Measurements from ENCODE around the gene MSMO1.
"Not testable (repeated sequence)": the region's sequence is repeated elsewhere in the genome, so short reads cannot be mapped to it uniquely, and the experiment has no call there.

Gene MSMO1

DNA sequence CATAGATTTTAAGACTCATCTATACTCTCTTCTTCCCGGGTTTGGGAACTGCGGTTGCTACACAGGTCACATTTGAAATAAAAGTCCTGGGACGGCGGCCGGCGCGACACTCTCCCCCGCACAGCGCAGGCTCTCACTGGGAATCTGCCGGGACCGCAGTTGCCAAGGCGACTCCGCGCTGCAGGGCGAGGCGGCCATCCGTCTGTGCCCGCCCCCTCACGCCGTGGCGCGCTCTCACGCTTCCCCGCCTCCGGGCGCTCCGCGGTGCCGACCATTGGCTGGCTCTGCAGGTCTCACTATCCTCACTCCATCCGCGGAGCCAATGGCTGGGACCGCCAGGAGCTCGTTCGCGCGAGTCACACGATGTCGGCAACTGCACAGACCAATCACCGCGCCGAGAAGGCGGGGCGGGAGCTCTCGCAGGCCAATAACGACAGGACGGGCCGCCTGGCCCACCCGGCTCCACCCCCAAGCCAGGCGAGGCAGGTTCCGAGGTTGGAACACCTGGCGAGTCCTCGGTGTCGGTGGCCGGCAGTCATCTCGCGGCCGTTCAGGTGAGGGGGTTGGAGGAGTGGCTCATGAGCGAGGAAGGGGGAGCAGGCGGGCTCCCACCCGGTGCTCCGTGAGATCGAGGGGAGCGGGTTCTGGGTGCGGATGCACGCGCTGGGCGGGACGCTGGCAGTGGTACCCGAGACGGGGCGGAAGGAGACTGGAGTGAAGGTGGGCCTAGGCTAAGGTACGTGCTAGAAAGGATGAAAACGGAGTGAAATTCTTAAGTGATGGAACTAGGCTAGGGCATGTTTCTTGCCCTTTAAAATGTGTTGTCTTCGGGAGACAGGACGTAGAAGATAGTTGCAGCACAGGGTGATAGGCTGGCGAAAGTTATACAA, at the start of gene MSMO1:
MSMO1 (plus strand) TSS at position 459 of the 890 bp plus-strand sequence. CDS start 5,702 bp downstream, outside the sequence.
- Histone ChIP-seq H3K9me3 (no peaks in the 10 kb centered on the region), H3K4me1 (peaks cover 0 to 29% (median 13%) of the 10 kb centered on the region in 4 donors), H3K27ac (peak within 1 kb of the TSS; percentile 72 to 82), H3K36me3 (no peaks in the 10 kb centered on the region), H3K27me3 (no peaks in the 10 kb centered on the region), H3K4me3 (peak within 1 kb of the TSS; percentile 64 to 75)
- no peak for TF ChIP-seq CTCF (IDR thresholded peaks at IDR 0.05)
- intact Hi-C loops (cut with DNase I; ENCODE audit: low total_unique reads) = loop anchor here (10.0 kb wide), 2 partner anchors 47 to 193 kb away; partner anchors contain the start of gene CPE
- DNase-seq = peak; percentile 99 to 100

DNA sequence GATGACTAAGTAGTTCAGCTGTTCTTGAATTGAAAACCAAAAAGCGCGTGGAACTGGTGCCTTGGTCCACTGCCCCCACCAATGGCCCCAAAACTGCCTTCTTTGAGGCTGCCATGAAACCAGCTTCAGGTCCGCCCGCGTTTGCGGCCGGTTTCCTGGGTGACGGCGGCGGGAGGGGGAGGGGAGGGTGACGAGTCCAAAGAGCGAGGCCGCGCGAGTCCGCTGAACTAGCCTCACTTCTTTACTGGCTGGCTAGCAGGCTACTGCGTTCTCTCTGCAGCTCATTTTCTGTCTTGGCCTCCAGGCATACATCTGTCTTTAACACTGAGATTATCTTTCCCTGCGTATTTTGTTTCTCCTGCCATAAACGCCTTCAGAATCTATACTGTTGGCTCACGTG, 47.9 kb upstream of the MSMO1 start:
- DNase-seq; H3K27me3 ChIP-seq; H3K4me3 ChIP-seq; H3K9me3 ChIP-seq; H3K4me1 ChIP-seq; H3K27ac ChIP-seq; intact Hi-C loops (cut with DNase I; ENCODE audit: low total_unique reads): not testable (repeated sequence)
- H3K36me3 ChIP-seq = peaks cover 4 to 15% (median 10%) of the 10 kb centered on the region in 3 donors

GRCh38 chr4:165284697-165285096, 42.8 kb upstream of the MSMO1 start:
- intact Hi-C loops (cut with DNase I; ENCODE audit: low total_unique reads); H3K27ac ChIP-seq; H3K4me1 ChIP-seq; H3K4me3 ChIP-seq; H3K9me3 ChIP-seq; DNase-seq; H3K27me3 ChIP-seq; H3K36me3 ChIP-seq: not testable (repeated sequence)

- intact Hi-C loops (cut with DNase I; ENCODE audit: low total_unique reads); H3K27me3 ChIP-seq; H3K4me3 ChIP-seq; H3K4me1 ChIP-seq; H3K27ac ChIP-seq; H3K36me3 ChIP-seq; DNase-seq; H3K9me3 ChIP-seq: not testable (repeated sequence)
Observed at GRCh38 chr4:165286619-165287340, 40.7 kb upstream of the MSMO1 start.

DNA sequence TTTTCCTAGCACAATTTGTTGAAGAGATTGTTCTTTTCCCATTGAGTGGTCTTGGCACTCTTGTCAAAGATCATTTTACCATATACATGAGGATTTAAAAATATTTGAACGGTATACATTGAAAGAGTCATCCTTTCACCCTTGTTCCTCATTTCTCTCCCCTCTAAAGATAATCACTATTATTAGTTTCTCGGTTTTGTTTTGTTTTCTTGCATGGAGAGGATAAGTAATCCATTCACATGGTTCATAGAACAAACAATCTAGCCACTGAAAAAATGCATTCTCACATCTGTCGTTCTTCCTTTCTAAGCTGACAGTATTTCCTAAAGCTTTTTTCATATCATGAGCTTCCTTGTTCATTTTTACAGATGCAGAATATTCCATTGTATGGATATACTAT, 39.2 kb upstream of the MSMO1 start:
- Histone ChIP-seq H3K9me3 (no peaks in the 10 kb centered on the region), H3K27me3 (no peaks in the 10 kb centered on the region), H3K4me3 (no peak overlapping the region), H3K27ac (no peak overlapping the region), H3K36me3 (peaks cover 0 to 6% (median 6%) of the 10 kb centered on the region in 3 donors), H3K4me1 (no peaks in the 10 kb centered on the region)
- no peak for TF ChIP-seq CTCF (IDR thresholded peaks at IDR 0.05)
- intact Hi-C loops (cut with DNase I; ENCODE audit: low total_unique reads) = no loop called here
- no peak for DNase-seq

DNA sequence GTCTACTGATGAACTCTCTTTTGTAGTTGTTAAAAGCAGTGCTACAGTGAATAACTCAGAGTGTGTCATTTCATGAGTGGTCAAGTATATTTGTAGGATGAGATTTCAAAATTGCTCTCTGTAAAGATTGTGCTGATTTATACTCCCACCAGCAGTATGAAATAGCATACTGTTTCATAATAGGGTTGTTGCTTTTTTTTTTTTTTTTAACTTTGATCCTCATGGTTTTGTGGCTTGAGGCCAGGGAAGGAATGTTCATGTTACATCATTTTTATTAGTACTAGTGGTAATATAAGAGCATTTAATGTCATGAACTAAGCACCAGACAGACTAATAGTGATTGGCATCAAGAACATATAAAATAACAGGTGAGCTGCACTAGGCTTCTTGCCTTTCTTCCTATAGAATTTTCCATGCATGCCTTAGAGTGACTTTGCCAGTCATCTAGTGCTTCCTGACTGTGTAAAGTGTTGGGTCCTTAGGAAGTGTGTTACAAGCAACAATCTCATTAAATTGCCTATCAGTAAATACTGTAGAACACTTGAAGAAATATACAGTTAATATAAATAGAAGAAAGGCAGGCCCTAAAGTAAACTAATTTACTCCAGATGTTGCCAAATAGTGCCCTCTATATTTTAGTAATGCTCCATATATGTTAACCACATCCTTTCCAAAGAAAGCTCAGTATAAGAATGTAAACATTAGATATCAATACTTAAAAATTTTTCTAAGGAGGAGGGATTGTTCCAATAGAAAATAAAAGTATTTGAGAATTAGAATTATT, 38.6 kb upstream of the MSMO1 start:
- Histone ChIP-seq H3K36me3 (peaks cover 0 to 6% (median 6%) of the 10 kb centered on the region in 3 donors), H3K27ac (no peak overlapping the region), H3K27me3 (no peaks in the 10 kb centered on the region), H3K4me1 (no peaks in the 10 kb centered on the region), H3K4me3 (no peak overlapping the region), H3K9me3 (no peaks in the 10 kb centered on the region)
- DNase-seq = no peak
- intact Hi-C loops (cut with DNase I; ENCODE audit: low total_unique reads) = no loop called here
- TF ChIP-seq CTCF (IDR thresholded peaks at IDR 0.05) = no peak
